ENCODE results near the gene SNRNP35.
"Not testable (repeated sequence)": the region's sequence is repeated elsewhere in the genome, so short reads cannot be mapped to it uniquely, and the experiment has no call there.

SNRNP35 gene

GRCh38 chr12:123475246-123475703 lies 17.3 kb downstream of the SNRNP35 start:
- no peak overlapping the region for H3K4me3 ChIP-seq (ENCODE audit: low read depth, low read length)
- in situ Hi-C loops (cut with HindIII; ENCODE audit: low sequenced_read_pairs): no loop called here
- no peak for DNase-seq (ENCODE audit: low read depth)
- no peak for TF ChIP-seq CTCF (IDR thresholded peaks at IDR 0.05; ENCODE audit: low read depth, low read length, missing control alignments)

GRCh38 chr12:123478069-123478468 lies 20.1 kb downstream of the SNRNP35 start:
- H3K4me3 ChIP-seq (ENCODE audit: low read depth, low read length): no peak overlapping the region
- no peak for TF ChIP-seq CTCF (IDR thresholded peaks at IDR 0.05; ENCODE audit: low read depth, low read length, missing control alignments)
- in situ Hi-C loops (cut with HindIII; ENCODE audit: low sequenced_read_pairs): no loop called here
- no peak for DNase-seq (ENCODE audit: low read depth)

- no peak overlapping the region for H3K4me3 ChIP-seq (ENCODE audit: low read depth, low read length)
- DNase-seq (ENCODE audit: low read depth): no peak
- no peak for TF ChIP-seq CTCF (IDR thresholded peaks at IDR 0.05; ENCODE audit: low read depth, low read length, missing control alignments)
- in situ Hi-C loops (cut with HindIII; ENCODE audit: low sequenced_read_pairs): no loop called here
These were observed 20.8 kb downstream of the SNRNP35 start for GRCh38 chr12:123478762-123479161.

GRCh38 chr12:123479442-123480180 lies 21.7 kb downstream of the SNRNP35 start:
- in situ Hi-C loops (cut with HindIII; ENCODE audit: low sequenced_read_pairs): loop anchor here (5.0 to 10.0 kb wide), 3 partner anchors 43 to 485 kb away; no protein-coding TSS in a partner anchor
- no peak overlapping the region for H3K4me3 ChIP-seq (ENCODE audit: low read depth, low read length)
- no peak for DNase-seq (ENCODE audit: low read depth)
- no peak for TF ChIP-seq CTCF (IDR thresholded peaks at IDR 0.05; ENCODE audit: low read depth, low read length, missing control alignments)

- in situ Hi-C loops (cut with HindIII; ENCODE audit: low sequenced_read_pairs): loop anchor here (5.0 to 10.0 kb wide), 3 partner anchors 41 to 486 kb away; no protein-coding TSS in a partner anchor
- DNase-seq (ENCODE audit: low read depth); H3K4me3 ChIP-seq (ENCODE audit: low read depth, low read length): not testable (repeated sequence)
These were observed 23.3 kb downstream of the SNRNP35 start for GRCh38 chr12:123481251-123481650.

- no peak for DNase-seq (ENCODE audit: low read depth)
- no peak for TF ChIP-seq CTCF (IDR thresholded peaks at IDR 0.05; ENCODE audit: low read depth, low read length, missing control alignments)
- in situ Hi-C loops (cut with HindIII; ENCODE audit: low sequenced_read_pairs): loop anchor here (5.0 to 10.0 kb wide), 3 partner anchors 39 to 488 kb away; no protein-coding TSS in a partner anchor
- H3K4me3 ChIP-seq (ENCODE audit: low read depth, low read length): no peak overlapping the region
These were observed 24.9 kb downstream of the SNRNP35 start for GRCh38 chr12:123482876-123483275.

- H3K4me3 ChIP-seq (ENCODE audit: low read depth, low read length): no peak overlapping the region
- in situ Hi-C loops (cut with HindIII; ENCODE audit: low sequenced_read_pairs): loop anchor here (5.0 to 10.0 kb wide), 3 partner anchors 39 to 489 kb away; no protein-coding TSS in a partner anchor
- TF ChIP-seq CTCF (IDR thresholded peaks at IDR 0.05; ENCODE audit: low read depth, low read length, missing control alignments): no peak
- DNase-seq (ENCODE audit: low read depth): no peak
These were observed 25.8 kb downstream of the SNRNP35 start for GRCh38 chr12:123483602-123484248.

All from astrocyte of the cerebellum (primary cell).